ENCODE data around the gene SFXN5. TPM values are rescaled to one million over a fixed set of nuclear protein-coding genes. Genes with fewer than 3 reads are reported as not detected.

SFXN5 gene
- total RNA-seq, 2 donors from 2014 or later = 16.6 to 18.1 TPM

- Histone ChIP-seq H3K9me3 (no peaks in the 10 kb centered on the region), H3K27me3 (replicated peaks; ENCODE audit: insufficient read depth) (no peaks in the 10 kb centered on the region), H3K27ac (no peak overlapping the region), H3K4me1 (ENCODE audit: control insufficient read depth in 1 of 2, low read depth in 2 of 2) (no peaks in the 10 kb centered on the region), H3K36me3 (no peaks in the 10 kb centered on the region), H3K4me3 (no peak overlapping the region)
- no peak for TF ChIP-seq CTCF (IDR thresholded peaks at IDR 0.05)
- ATAC-seq (ENCODE audit: insufficient number of reproducible peaks, low FRiP score, low read depth) = no peak
- no peak for DNase-seq (ENCODE audit: low spot score)
Observed at GRCh38 chr2:72938455-72938854, 133.1 kb downstream of the SFXN5 start.

GRCh38 chr2:72937356-72937669, 134.2 kb downstream of the SFXN5 start:
- no peak for TF ChIP-seq CTCF (IDR thresholded peaks at IDR 0.05)
- H3K27ac ChIP-seq = no peak overlapping the region
- ATAC-seq (ENCODE audit: insufficient number of reproducible peaks, low FRiP score, low read depth) (no peak), DNase-seq (ENCODE audit: low spot score) (no peak)
- H3K36me3 ChIP-seq = no peaks in the 10 kb centered on the region
- no peak overlapping the region for H3K4me3 ChIP-seq
- H3K4me1 ChIP-seq (ENCODE audit: control insufficient read depth in 1 of 2, low read depth in 2 of 2) = no peaks in the 10 kb centered on the region
- H3K9me3 ChIP-seq = no peaks in the 10 kb centered on the region
- no peaks in the 10 kb centered on the region for H3K27me3 ChIP-seq (replicated peaks; ENCODE audit: insufficient read depth)

- no peak for TF ChIP-seq CTCF (IDR thresholded peaks at IDR 0.05)
- no peak overlapping the region for H3K27ac ChIP-seq
- H3K9me3 ChIP-seq = no peaks in the 10 kb centered on the region
- DNase-seq (ENCODE audit: low spot score) = no peak
- no peak for ATAC-seq (ENCODE audit: insufficient number of reproducible peaks, low FRiP score, low read depth)
- H3K4me3 ChIP-seq = no peak overlapping the region
- no peaks in the 10 kb centered on the region for H3K36me3 ChIP-seq
- no peaks in the 10 kb centered on the region for H3K4me1 ChIP-seq (ENCODE audit: control insufficient read depth in 1 of 2, low read depth in 2 of 2)
- no peaks in the 10 kb centered on the region for H3K27me3 ChIP-seq (replicated peaks; ENCODE audit: insufficient read depth)
Observed at GRCh38 chr2:72936660-72937355, 134.7 kb downstream of the SFXN5 start.

- Histone ChIP-seq H3K4me3 (no peak overlapping the region), H3K27ac (no peak overlapping the region), H3K27me3 (replicated peaks; ENCODE audit: insufficient read depth) (no peaks in the 10 kb centered on the region), H3K9me3 (no peaks in the 10 kb centered on the region), H3K4me1 (ENCODE audit: control insufficient read depth in 1 of 2, low read depth in 2 of 2) (no peaks in the 10 kb centered on the region), H3K36me3 (no peaks in the 10 kb centered on the region)
- DNase-seq (ENCODE audit: low spot score) (no peak), ATAC-seq (ENCODE audit: insufficient number of reproducible peaks, low FRiP score, low read depth) (no peak)
- TF ChIP-seq CTCF (IDR thresholded peaks at IDR 0.05) = no peak
Observed at GRCh38 chr2:72935611-72935957, 135.9 kb downstream of the SFXN5 start.

GRCh38 chr2:72934683-72935610, 136.6 kb downstream of the SFXN5 start:
- Histone ChIP-seq H3K36me3 (no peaks in the 10 kb centered on the region), H3K9me3 (no peaks in the 10 kb centered on the region), H3K4me3 (no peak overlapping the region), H3K27me3 (replicated peaks; ENCODE audit: insufficient read depth) (no peaks in the 10 kb centered on the region), H3K27ac (no peak overlapping the region), H3K4me1 (ENCODE audit: control insufficient read depth in 1 of 2, low read depth in 2 of 2) (no peaks in the 10 kb centered on the region)
- ATAC-seq (ENCODE audit: insufficient number of reproducible peaks, low FRiP score, low read depth) (no peak), DNase-seq (ENCODE audit: low spot score) (no peak)
- TF ChIP-seq CTCF (IDR thresholded peaks at IDR 0.05) = peak; percentile 8
